ENCODE results near the gene WWOX.
A peak's percentile ranks its signal among the peaks of the same experiment; 100 is the strongest.

WWOX gene

DNA sequence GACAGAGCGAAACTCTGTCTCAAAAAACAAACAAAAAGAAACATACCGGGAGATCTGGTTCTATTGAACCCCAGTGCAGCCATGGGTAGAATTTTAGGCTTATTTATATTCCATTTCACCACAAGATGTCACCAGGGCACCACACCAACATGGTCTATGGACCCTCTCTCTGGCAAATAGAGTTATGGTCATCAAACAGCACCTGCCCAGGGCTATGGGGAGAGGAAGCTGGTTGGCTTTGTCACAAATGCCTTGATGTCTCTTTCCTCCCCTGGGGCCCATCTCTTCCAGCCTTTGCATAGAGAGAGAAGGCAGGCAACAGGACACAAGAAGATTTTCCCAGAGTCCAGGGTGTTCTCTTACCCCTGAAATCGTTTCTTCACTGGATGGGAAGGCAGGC lies 128.4 kb downstream of the WWOX start:
- no peaks in the 10 kb centered on the region for H3K36me3 ChIP-seq (ENCODE audit: control insufficient read depth, insufficient read depth, low read length)
- TF ChIP-seq, protein P1, sequence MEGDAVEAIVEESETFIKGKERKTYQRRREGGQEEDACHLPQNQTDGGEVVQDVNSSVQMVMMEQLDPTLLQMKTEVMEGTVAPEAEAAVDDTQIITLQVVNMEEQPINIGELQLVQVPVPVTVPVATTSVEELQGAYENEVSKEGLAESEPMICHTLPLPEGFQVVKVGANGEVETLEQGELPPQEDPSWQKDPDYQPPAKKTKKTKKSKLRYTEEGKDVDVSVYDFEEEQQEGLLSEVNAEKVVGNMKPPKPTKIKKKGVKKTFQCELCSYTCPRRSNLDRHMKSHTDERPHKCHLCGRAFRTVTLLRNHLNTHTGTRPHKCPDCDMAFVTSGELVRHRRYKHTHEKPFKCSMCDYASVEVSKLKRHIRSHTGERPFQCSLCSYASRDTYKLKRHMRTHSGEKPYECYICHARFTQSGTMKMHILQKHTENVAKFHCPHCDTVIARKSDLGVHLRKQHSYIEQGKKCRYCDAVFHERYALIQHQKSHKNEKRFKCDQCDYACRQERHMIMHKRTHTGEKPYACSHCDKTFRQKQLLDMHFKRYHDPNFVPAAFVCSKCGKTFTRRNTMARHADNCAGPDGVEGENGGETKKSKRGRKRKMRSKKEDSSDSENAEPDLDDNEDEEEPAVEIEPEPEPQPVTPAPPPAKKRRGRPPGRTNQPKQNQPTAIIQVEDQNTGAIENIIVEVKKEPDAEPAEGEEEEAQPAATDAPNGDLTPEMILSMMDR (IDR thresholded peaks at IDR 0.05; ENCODE audit: insufficient read depth, low read length, poor library complexity, severe bottlenecking) = peak; percentile 22
- no peaks in the 10 kb centered on the region for H3K27me3 ChIP-seq (replicated peaks; ENCODE audit: control insufficient read depth, insufficient read depth, low read length)
- no peak overlapping the region for H3K4me3 ChIP-seq (replicated peaks; ENCODE audit: low read depth, low read length)
- no peak for DNase-seq (ENCODE audit: extremely low read depth, insufficient read length)

DNA sequence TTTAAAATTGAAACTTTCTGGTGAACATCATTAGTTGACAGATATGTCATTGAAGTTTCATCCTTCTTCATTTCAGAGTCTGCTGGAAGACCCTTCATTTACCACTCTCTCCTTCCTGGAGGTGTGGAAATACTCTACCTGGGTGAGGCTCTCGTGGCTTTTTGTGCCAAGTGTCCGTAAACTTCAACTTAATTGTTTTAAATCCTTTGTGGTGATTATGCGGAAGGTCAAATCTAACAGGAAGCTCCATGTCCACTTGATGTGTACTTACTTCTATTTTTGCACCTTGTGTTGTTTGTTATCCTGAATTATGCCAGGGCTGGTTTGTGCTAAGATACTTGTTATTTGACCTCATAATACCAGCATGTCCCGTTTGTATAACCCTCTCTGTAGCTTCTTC lies 129.2 kb downstream of the WWOX start:
- no peak for DNase-seq (ENCODE audit: extremely low read depth, insufficient read length)
- no peaks in the 10 kb centered on the region for H3K27me3 ChIP-seq (replicated peaks; ENCODE audit: control insufficient read depth, insufficient read depth, low read length)
- TF ChIP-seq, protein P1 (IDR thresholded peaks at IDR 0.05; ENCODE audit: insufficient read depth, low read length, poor library complexity, severe bottlenecking) = no peak
- H3K4me3 ChIP-seq (replicated peaks; ENCODE audit: low read depth, low read length) = no peak overlapping the region
- H3K36me3 ChIP-seq (ENCODE audit: control insufficient read depth, insufficient read depth, low read length) = no peaks in the 10 kb centered on the region

DNA sequence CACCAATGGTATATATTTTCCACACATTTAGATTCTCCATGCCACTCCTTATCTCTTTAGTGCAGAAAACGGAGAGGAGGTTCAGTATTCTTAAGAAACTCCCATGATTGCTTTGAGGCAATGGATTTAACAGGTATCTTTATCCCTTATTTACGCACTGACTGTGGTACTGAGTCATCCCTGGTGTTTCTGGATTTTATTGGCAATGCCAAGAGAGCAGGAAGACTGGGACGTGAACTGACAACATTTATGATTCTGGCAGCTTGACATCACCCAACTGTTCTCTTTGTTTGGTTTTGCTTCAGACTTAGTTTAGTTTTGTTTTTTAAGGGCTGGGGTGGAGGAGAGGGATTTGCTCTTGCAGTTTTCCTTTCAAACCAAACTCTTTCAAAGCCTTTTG lies 131.4 kb downstream of the WWOX start:
- Histone ChIP-seq H3K27me3 (replicated peaks; ENCODE audit: control insufficient read depth, insufficient read depth, low read length) (no peaks in the 10 kb centered on the region), H3K36me3 (ENCODE audit: control insufficient read depth, insufficient read depth, low read length) (no peaks in the 10 kb centered on the region), H3K4me3 (replicated peaks; ENCODE audit: low read depth, low read length) (no peak overlapping the region)
- DNase-seq (ENCODE audit: extremely low read depth, insufficient read length) = no peak
- TF ChIP-seq, protein P1 (IDR thresholded peaks at IDR 0.05; ENCODE audit: insufficient read depth, low read length, poor library complexity, severe bottlenecking) = no peak

DNA sequence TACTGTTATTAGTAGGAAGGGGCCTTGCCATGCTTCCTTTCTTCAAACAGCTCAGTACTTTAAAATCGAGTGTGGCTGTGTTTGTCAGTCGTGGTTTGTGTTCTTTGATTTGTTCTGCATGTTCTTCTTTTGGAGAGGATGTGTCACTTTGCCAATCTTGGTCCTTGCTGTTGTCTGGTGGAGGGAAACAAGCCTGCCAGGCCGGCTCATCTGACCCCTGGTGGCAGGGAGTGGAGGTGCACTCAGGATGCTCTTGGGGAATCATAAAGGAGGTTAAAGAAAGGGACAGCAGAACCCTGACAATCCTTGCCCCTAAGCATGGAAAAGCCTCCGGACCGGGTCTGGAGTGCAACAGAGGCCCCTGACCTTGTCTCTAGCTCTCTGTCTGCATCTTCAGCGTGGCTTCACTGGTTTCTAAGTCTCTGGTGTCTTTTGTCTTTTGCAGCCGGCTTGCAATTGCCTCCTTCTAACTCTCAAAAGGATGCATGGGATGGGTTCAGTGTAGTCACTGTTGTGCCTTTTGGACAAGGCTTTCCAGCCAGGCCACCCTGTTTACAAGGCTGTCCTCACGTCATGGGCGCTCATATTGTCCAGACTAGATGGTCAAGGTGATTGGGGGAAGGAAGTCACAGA lies 135.8 kb downstream of the WWOX start:
- peak; percentile 39 for DNase-seq (ENCODE audit: extremely low read depth, insufficient read length)
- H3K36me3 ChIP-seq (ENCODE audit: control insufficient read depth, insufficient read depth, low read length) = no peaks in the 10 kb centered on the region
- TF ChIP-seq, protein P1 (IDR thresholded peaks at IDR 0.05; ENCODE audit: insufficient read depth, low read length, poor library complexity, severe bottlenecking) = peak; percentile 92

DNA sequence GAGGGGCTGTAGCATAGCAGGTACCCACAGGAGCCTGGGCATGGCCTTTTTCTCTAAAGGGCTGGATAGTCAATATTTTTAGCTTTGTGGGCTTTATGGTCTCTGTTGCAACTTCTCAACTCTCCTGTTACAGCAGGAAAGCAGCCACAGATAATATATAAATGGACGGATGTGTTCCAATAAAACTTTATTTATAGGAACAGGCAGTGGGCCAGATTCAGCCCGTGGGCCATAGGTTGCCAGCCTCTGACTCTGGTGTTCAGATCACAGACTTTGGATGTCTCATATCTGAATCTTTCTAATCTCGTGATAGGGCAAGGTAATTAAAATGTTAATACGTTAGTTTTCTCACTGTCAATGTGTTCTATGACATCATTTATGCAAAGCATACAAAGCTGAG lies 136.4 kb downstream of the WWOX start:
- H3K4me3 ChIP-seq (replicated peaks; ENCODE audit: low read depth, low read length) = no peak overlapping the region
- H3K36me3 ChIP-seq (ENCODE audit: control insufficient read depth, insufficient read depth, low read length) = no peaks in the 10 kb centered on the region
- TF ChIP-seq, protein P1 (IDR thresholded peaks at IDR 0.05; ENCODE audit: insufficient read depth, low read length, poor library complexity, severe bottlenecking) = no peak
- H3K27me3 ChIP-seq (replicated peaks; ENCODE audit: control insufficient read depth, insufficient read depth, low read length) = no peaks in the 10 kb centered on the region
- DNase-seq (ENCODE audit: extremely low read depth, insufficient read length) = no peak

More for the DNA sequence above, 135.8 kb downstream of the WWOX start:
- Histone ChIP-seq H3K27me3 (replicated peaks; ENCODE audit: control insufficient read depth, insufficient read depth, low read length) (no peaks in the 10 kb centered on the region), H3K4me3 (replicated peaks; ENCODE audit: low read depth, low read length) (no peak overlapping the region)

DNA sequence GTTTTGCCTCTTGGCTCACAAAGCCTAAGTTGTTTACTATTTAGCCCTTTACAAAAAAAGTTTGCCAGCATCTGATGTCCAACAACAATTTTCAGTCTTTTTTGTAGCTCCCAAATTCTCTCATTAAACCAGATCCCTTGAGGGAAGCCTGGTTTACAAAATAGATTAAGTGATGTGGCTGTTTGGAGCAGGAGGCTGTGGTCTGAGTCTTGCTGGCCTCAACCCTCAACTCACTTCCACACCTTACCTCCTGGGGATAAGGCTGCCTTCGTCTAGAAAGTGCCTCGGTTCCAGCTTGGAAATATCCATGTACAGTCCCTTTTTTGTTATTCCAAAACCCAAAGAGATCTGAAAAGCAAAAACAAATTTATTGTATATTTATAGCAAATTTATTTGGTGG lies 138.4 kb downstream of the WWOX start:
- TF ChIP-seq, protein P1 (IDR thresholded peaks at IDR 0.05; ENCODE audit: insufficient read depth, low read length, poor library complexity, severe bottlenecking) = no peak
- no peaks in the 10 kb centered on the region for H3K36me3 ChIP-seq (ENCODE audit: control insufficient read depth, insufficient read depth, low read length)
- H3K27me3 ChIP-seq (replicated peaks; ENCODE audit: control insufficient read depth, insufficient read depth, low read length) = no peaks in the 10 kb centered on the region
- DNase-seq (ENCODE audit: extremely low read depth, insufficient read length) = no peak
- no peak overlapping the region for H3K4me3 ChIP-seq (replicated peaks; ENCODE audit: low read depth, low read length)
